Measurements from ENCODE around the gene FBXW11. TPM values are rescaled to one million over a fixed set of nuclear protein-coding genes. Genes with fewer than 3 reads are reported as not detected.

Gene FBXW11
- total RNA-seq, 1 experiment from 2014 or later, result 85.3 TPM

DNA sequence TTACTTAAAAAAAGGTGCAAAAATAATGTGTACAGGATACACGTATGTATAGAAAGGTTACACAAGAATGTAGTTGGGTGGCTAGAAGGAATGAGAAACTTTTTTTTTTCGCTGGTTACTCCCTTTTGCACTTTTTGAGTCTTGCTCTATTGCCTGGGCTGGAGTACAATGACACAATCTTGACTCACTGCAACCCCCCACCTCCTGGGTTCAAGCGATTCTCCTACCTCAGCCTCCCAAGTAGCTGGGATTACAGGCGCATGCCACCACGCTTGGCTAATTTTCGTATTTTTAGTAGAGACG lies 15.8 kb downstream of the FBXW11 start:
- no peak overlapping the region for H3K56ac ChIP-seq (ENCODE audit: insufficient read length, low read depth, low read length)
- H3K9me3 ChIP-seq (ENCODE audit: control insufficient read depth, low read depth, low read length), result no peaks in the 10 kb centered on the region
- H3K4me2 ChIP-seq (ENCODE audit: insufficient read depth, insufficient read length, low read length), result no peak overlapping the region
- peaks cover 9% of the 10 kb centered on the region; the same call in 1 of the 2 replicates for H3K4me1 ChIP-seq (ENCODE audit: insufficient read depth, low read length)
- peaks cover 47% of the 10 kb centered on the region; the same call in 1 of the 2 replicates for H3K79me2 ChIP-seq (ENCODE audit: insufficient read depth, low read length)
- H3K4me3 Mint-ChIP-seq, result no peak overlapping the region
- no peak overlapping the region for H2BK5ac ChIP-seq (ENCODE audit: insufficient read length, low read length)
- TF ChIP-seq, protein P1, sequence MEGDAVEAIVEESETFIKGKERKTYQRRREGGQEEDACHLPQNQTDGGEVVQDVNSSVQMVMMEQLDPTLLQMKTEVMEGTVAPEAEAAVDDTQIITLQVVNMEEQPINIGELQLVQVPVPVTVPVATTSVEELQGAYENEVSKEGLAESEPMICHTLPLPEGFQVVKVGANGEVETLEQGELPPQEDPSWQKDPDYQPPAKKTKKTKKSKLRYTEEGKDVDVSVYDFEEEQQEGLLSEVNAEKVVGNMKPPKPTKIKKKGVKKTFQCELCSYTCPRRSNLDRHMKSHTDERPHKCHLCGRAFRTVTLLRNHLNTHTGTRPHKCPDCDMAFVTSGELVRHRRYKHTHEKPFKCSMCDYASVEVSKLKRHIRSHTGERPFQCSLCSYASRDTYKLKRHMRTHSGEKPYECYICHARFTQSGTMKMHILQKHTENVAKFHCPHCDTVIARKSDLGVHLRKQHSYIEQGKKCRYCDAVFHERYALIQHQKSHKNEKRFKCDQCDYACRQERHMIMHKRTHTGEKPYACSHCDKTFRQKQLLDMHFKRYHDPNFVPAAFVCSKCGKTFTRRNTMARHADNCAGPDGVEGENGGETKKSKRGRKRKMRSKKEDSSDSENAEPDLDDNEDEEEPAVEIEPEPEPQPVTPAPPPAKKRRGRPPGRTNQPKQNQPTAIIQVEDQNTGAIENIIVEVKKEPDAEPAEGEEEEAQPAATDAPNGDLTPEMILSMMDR (conservative IDR thresholded peaks at IDR 0.05), result no peak
- H2BK15ac ChIP-seq (ENCODE audit: low read depth, low read length), result no peak overlapping the region
- no peak overlapping the region for H2BK12ac ChIP-seq (ENCODE audit: insufficient read length, low read depth, low read length)
- no peak overlapping the region for H3K14ac ChIP-seq (ENCODE audit: insufficient read depth, low read length)
- no peaks in the 10 kb centered on the region for H3K23me2 ChIP-seq (ENCODE audit: insufficient read length, low read depth, low read length, poor library complexity, severe bottlenecking)
- H2BK120ac ChIP-seq (ENCODE audit: low read depth, low read length, poor library complexity, severe bottlenecking), result no peak overlapping the region
- H3K27ac ChIP-seq (ENCODE audit: insufficient read length, low read depth, low read length), result no peak overlapping the region
- no peaks in the 10 kb centered on the region for H3K79me1 ChIP-seq (ENCODE audit: insufficient read depth, low read depth, low read length, poor library complexity, severe bottlenecking)
- H4K8ac ChIP-seq (replicated peaks; ENCODE audit: insufficient read length, low read depth, low read length), result no peak overlapping the region
- H3K36me3 Mint-ChIP-seq (ENCODE audit: insufficient read depth in 1 of 3, low read depth in 3 of 3), result peaks cover 1 to 42% (median 35%) of the 10 kb centered on the region in 3 experiments; a peak in 6 of 7 replicates
- H2BK20ac ChIP-seq (ENCODE audit: low read depth, low read length, poor library complexity, severe bottlenecking), result no peak overlapping the region
- H3K9ac ChIP-seq (ENCODE audit: extremely low read depth, insufficient read length, low read length), result no peak overlapping the region
- no peak overlapping the region for H3K4ac ChIP-seq (ENCODE audit: low read depth, low read length)
- H3T11ph ChIP-seq (ENCODE audit: low read length), result no peak overlapping the region
- no peaks in the 10 kb centered on the region for H3K27me3 Mint-ChIP-seq (ENCODE audit: low read depth)
- H3K27ac Mint-ChIP-seq, result no peak overlapping the region
- peaks cover 4% of the 10 kb centered on the region for H4K20me1 ChIP-seq (ENCODE audit: control insufficient read depth, insufficient read depth, insufficient read length)
- no peak for DNase-seq
- H2AFZ ChIP-seq (ENCODE audit: low read length), result no peak overlapping the region
- H3K4me1 Mint-ChIP-seq, result peaks cover 40 to 41% of the 10 kb centered on the region in 2 experiments
- no peaks in the 10 kb centered on the region for H3K27me3 ChIP-seq (ENCODE audit: insufficient read depth, low read length)
- no CpG with 5 or more reads among the region's 7 CpGs for WGBS (ENCODE audit: extremely low coverage, insufficient read length, low lambda C conversion rate)
- H3K18ac ChIP-seq (ENCODE audit: insufficient read length, low read depth, low read length), result no peak overlapping the region
- H3K23ac ChIP-seq (ENCODE audit: insufficient read length, low read depth, low read length), result no peak overlapping the region
- H3K9me3 Mint-ChIP-seq, result no peaks in the 10 kb centered on the region
- H2AK5ac ChIP-seq (ENCODE audit: insufficient read length, low read length), result no peak overlapping the region
- H4K5ac ChIP-seq (ENCODE audit: insufficient read length, low read depth, low read length), result no peak overlapping the region
- H4K91ac ChIP-seq (ENCODE audit: insufficient read length, low read depth, low read length), result no peak overlapping the region
